Measurements from ENCODE around the gene KLK14. TPM values are rescaled to one million over a fixed set of nuclear protein-coding genes. Genes with fewer than 3 reads are reported as not detected.

KLK14 gene
- polyA plus RNA-seq, 1 donor from 2014 or later: not detected

- Histone ChIP-seq H3K79me2 (replicated peaks; ENCODE audit: insufficient read depth, low read length) (no peaks in the 10 kb centered on the region), H3K27ac (ENCODE audit: low read length) (no peak overlapping the region), H3K4me2 (ENCODE audit: low read length) (no peak overlapping the region), H4K20me1 (ENCODE audit: insufficient read depth) (no peaks in the 10 kb centered on the region), H3K4me3 (ENCODE audit: low read length) (no peak overlapping the region), H3K9me2 (ENCODE audit: insufficient read depth, low read length) (no peaks in the 10 kb centered on the region), H3K36me3 (ENCODE audit: insufficient read depth, low read length) (no peaks in the 10 kb centered on the region), H3K27me3 (ENCODE audit: insufficient read depth, low read depth, low read length) (no peaks in the 10 kb centered on the region), H3K9ac (ENCODE audit: low read length) (no peak overlapping the region), H3K9me3 (ENCODE audit: low read length) (no peaks in the 10 kb centered on the region), H3F3A (ENCODE audit: insufficient read depth, low read length, poor library complexity, severe bottlenecking) (no peaks in the 10 kb centered on the region), H2AFZ (ENCODE audit: low read depth, low read length) (no peak overlapping the region)
- TF ChIP-seq RAD21 (conservative IDR thresholded peaks at IDR 0.05) (no peak), SMC3 (conservative IDR thresholded peaks at IDR 0.05; ENCODE audit: poor library complexity) (no peak), CTCF (IDR thresholded peaks at IDR 0.05; ENCODE audit: poor library complexity, severe bottlenecking) (no peak), TAF1 (IDR thresholded peaks at IDR 0.05; ENCODE audit: low read depth) (no peak), EZH2 (IDR thresholded peaks at IDR 0.05; ENCODE audit: borderline replicate concordance, insufficient read depth, low read length, poor library complexity, severe bottlenecking) (no peak), EP300 (conservative IDR thresholded peaks at IDR 0.05; ENCODE audit: poor library complexity, severe bottlenecking) (no peak), POLR2AphosphoS5 (IDR thresholded peaks at IDR 0.05) (no peak), MXI1 (conservative IDR thresholded peaks at IDR 0.05; ENCODE audit: poor library complexity, severe bottlenecking) (no peak)
- TF ChIP-seq, protein P1, sequence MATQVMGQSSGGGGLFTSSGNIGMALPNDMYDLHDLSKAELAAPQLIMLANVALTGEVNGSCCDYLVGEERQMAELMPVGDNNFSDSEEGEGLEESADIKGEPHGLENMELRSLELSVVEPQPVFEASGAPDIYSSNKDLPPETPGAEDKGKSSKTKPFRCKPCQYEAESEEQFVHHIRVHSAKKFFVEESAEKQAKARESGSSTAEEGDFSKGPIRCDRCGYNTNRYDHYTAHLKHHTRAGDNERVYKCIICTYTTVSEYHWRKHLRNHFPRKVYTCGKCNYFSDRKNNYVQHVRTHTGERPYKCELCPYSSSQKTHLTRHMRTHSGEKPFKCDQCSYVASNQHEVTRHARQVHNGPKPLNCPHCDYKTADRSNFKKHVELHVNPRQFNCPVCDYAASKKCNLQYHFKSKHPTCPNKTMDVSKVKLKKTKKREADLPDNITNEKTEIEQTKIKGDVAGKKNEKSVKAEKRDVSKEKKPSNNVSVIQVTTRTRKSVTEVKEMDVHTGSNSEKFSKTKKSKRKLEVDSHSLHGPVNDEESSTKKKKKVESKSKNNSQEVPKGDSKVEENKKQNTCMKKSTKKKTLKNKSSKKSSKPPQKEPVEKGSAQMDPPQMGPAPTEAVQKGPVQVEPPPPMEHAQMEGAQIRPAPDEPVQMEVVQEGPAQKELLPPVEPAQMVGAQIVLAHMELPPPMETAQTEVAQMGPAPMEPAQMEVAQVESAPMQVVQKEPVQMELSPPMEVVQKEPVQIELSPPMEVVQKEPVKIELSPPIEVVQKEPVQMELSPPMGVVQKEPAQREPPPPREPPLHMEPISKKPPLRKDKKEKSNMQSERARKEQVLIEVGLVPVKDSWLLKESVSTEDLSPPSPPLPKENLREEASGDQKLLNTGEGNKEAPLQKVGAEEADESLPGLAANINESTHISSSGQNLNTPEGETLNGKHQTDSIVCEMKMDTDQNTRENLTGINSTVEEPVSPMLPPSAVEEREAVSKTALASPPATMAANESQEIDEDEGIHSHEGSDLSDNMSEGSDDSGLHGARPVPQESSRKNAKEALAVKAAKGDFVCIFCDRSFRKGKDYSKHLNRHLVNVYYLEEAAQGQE (IDR thresholded peaks at IDR 0.05; ENCODE audit: borderline replicate concordance): no peak
Measured at GRCh38 chr19:51044327-51044726, 38.4 kb downstream of the KLK14 start.

DNA sequence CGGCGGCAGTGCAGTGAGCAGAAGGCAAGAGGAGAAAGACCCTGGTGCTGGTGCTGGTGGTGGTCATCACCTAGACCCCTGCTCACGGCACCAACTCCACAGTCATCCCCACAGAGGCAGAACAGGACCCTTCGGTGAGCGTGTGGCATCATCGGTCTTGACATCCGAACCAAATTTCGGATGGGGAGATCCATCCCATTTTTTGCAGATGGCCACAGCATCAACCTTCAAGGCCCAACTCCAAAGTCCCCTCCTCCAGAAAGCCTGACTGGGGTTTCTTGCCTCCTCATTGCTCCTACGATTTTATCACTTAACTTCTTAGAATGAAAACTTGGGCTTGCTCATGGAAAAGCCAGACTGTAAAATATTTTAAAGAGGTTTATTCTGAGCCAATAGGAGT lies 39.2 kb downstream of the KLK14 start:
- H3K79me2 ChIP-seq (replicated peaks; ENCODE audit: insufficient read depth, low read length): no peaks in the 10 kb centered on the region
- no peaks in the 10 kb centered on the region for H3K36me3 ChIP-seq (ENCODE audit: insufficient read depth, low read length)
- TF ChIP-seq CTCF (IDR thresholded peaks at IDR 0.05; ENCODE audit: poor library complexity, severe bottlenecking): no peak
- no peak for TF ChIP-seq TAF1 (IDR thresholded peaks at IDR 0.05; ENCODE audit: low read depth)
- no peak for TF ChIP-seq EP300 (conservative IDR thresholded peaks at IDR 0.05; ENCODE audit: poor library complexity, severe bottlenecking)
- no peak for TF ChIP-seq POLR2AphosphoS5 (IDR thresholded peaks at IDR 0.05)
- TF ChIP-seq, protein P1 (IDR thresholded peaks at IDR 0.05; ENCODE audit: borderline replicate concordance): no peak
- no peak for TF ChIP-seq SMC3 (conservative IDR thresholded peaks at IDR 0.05; ENCODE audit: poor library complexity)
- TF ChIP-seq RAD21 (conservative IDR thresholded peaks at IDR 0.05): no peak
- TF ChIP-seq MXI1 (conservative IDR thresholded peaks at IDR 0.05; ENCODE audit: poor library complexity, severe bottlenecking): no peak
- no peak for TF ChIP-seq EZH2 (IDR thresholded peaks at IDR 0.05; ENCODE audit: borderline replicate concordance, insufficient read depth, low read length, poor library complexity, severe bottlenecking)
- no peaks in the 10 kb centered on the region for H4K20me1 ChIP-seq (ENCODE audit: insufficient read depth)
- H3K4me3 ChIP-seq (ENCODE audit: low read length): no peak overlapping the region
- no peak overlapping the region for H3K4me2 ChIP-seq (ENCODE audit: low read length)
- no peak overlapping the region for H3K27ac ChIP-seq (ENCODE audit: low read length)
- H2AFZ ChIP-seq (ENCODE audit: low read depth, low read length): no peak overlapping the region
- H3K27me3 ChIP-seq (ENCODE audit: insufficient read depth, low read depth, low read length): no peaks in the 10 kb centered on the region
- H3K9me2 ChIP-seq (ENCODE audit: insufficient read depth, low read length): no peaks in the 10 kb centered on the region
- H3K9me3 ChIP-seq (ENCODE audit: low read length): no peaks in the 10 kb centered on the region
- H3K9ac ChIP-seq (ENCODE audit: low read length): no peak overlapping the region
- H3F3A ChIP-seq (ENCODE audit: insufficient read depth, low read length, poor library complexity, severe bottlenecking): no peaks in the 10 kb centered on the region
